Subcutaneous adipose tissue (tissue), 4 donors: Measurements from ENCODE around the gene PABPN1. TPM values are rescaled to one million over a fixed set of nuclear protein-coding genes. Genes with fewer than 3 reads are reported as not detected.

Source experiments
- total RNA-seq, 4 donors: library from RNA; depleted of rRNA; stranded (reverse); fragments of >200 nt; gene quantifications; one replicate each; pipeline ENCODE4 v1.1.0, GENCODE V29; 2016
- TF ChIP-seq, protein P1 (sequence below): fragments of 450-650 bp; IDR thresholded peaks from one replicate; pipeline ENCODE4 v1.5.1; 2016; ENCODE audit warnings: low read depth, mild to moderate bottlenecking, control low read depth, antibody characterized with exemption, moderate library complexity

Gene PABPN1
- total RNA-seq, 4 donors from 2014 or later, result 31.8 to 56.1 (median 42.5) TPM

- TF ChIP-seq, protein P1, sequence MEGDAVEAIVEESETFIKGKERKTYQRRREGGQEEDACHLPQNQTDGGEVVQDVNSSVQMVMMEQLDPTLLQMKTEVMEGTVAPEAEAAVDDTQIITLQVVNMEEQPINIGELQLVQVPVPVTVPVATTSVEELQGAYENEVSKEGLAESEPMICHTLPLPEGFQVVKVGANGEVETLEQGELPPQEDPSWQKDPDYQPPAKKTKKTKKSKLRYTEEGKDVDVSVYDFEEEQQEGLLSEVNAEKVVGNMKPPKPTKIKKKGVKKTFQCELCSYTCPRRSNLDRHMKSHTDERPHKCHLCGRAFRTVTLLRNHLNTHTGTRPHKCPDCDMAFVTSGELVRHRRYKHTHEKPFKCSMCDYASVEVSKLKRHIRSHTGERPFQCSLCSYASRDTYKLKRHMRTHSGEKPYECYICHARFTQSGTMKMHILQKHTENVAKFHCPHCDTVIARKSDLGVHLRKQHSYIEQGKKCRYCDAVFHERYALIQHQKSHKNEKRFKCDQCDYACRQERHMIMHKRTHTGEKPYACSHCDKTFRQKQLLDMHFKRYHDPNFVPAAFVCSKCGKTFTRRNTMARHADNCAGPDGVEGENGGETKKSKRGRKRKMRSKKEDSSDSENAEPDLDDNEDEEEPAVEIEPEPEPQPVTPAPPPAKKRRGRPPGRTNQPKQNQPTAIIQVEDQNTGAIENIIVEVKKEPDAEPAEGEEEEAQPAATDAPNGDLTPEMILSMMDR, result no peak
Observed at GRCh38 chr14:23365036-23365731, 43.9 kb downstream of the PABPN1 start, which contains the start of gene EFS. Gene EFS (minus strand): TSS chr14:23365172. CDS start chr14:23365025, 147 bp downstream.

- TF ChIP-seq, protein P1, result no peak
Observed at GRCh38 chr14:23365732-23366425, 44.6 kb downstream of the PABPN1 start.

DNA sequence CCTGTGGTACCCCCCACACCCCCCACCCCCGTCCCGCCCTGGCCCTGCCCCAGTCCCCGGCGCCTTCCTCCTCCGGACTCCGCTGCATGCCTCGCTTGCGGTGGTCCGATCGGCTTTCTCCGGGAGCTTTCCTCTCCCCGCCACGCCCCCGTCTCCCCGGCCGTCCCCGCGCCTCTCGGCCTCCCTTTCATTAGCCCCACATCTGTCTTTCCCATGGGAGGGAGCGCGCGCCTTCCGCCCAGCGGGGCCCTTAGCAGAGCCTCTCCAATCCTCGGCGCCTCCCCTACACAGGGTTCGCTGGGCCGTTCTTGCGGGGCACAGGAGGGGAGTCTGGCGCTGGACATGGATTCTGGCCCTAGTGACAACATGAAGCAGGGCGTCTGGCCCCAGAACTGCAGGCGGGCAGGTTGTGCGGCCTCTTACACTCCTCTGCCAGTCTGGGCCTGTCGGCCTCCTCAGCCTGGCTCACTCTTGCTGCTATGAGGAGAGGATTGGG, 45.2 kb downstream of the PABPN1 start:
- TF ChIP-seq, protein P1, result no peak

DNA sequence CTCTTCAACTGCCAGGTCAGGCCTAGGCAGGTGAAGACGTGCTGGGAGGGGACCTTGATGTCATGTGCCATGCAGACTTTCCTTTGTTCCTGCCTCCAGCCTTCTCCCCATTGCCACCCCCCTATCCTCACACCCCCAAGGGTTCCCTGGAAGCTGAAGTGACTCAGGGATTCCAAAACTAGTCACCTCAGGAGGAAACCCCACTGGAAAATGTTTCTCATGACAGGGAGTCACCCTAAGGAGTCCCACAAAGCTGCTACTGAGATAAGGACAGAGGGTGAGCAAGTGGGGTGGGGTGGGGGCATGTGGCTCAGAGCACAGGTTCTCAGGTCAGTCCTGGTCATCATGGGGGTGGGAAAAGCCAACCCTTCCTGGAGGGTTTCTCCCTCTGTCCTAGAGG, 49.0 kb downstream of the PABPN1 start:
- TF ChIP-seq, protein P1, result no peak

GRCh38 chr14:23371865-23372264, 50.6 kb downstream of the PABPN1 start:
- TF ChIP-seq, protein P1, result no peak

DNA sequence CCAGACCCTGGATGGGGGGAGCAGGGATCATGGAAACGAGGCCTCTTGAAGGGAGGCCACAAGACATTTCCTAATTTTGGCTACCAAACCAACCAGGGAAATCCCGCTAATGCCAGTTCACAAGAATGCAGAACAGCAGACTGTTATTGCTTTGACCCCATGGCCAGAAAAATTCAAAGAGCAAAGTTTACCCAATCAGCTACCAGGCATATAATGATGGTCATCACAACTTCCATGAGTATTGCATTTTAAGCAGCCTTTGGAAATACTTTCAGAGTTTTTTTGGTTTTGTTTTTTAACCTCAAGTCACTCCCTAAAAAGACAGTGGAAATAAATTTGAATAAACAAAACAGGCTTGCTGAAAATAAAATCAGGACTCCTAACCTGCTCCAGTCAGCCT, 51.3 kb downstream of the PABPN1 start, which contains the start of gene IL25:
TSS of gene IL25 (plus strand) at position 301 of the 400 bp plus-strand sequence.
- TF ChIP-seq, protein P1, result no peak

DNA sequence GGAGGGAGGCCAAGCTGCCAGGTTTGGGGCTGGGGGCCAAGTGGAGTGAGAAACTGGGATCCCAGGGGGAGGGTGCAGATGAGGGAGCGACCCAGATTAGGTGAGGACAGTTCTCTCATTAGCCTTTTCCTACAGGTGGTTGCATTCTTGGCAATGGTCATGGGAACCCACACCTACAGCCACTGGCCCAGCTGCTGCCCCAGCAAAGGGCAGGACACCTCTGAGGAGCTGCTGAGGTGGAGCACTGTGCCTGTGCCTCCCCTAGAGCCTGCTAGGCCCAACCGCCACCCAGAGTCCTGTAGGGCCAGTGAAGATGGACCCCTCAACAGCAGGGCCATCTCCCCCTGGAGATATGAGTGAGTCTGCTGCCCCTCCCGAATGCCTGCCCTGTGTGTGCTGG, 51.8 kb downstream of the PABPN1 start:
- TF ChIP-seq, protein P1, result no peak
